Myocyte (in vitro differentiated cells): ENCODE data around the gene PEDS1. TPM values are rescaled to one million over a fixed set of nuclear protein-coding genes. Genes with fewer than 3 reads are reported as not detected.
"Not testable (repeated sequence)": the region's sequence is repeated elsewhere in the genome, so short reads cannot be mapped to it uniquely, and the experiment has no call there.

Experiments
- DNase-seq: peaks from one replicate; pipeline ENCODE4 v3.0.0-alpha.2; 2012; ENCODE audit warnings: low read depth
- total RNA-seq: library from RNA; depleted of rRNA; stranded (reverse); fragments of >200 nt; gene quantifications from 2 replicates; pipeline ENCODE4 v1.2.3, GENCODE V29; 2014

PEDS1 gene
- total RNA-seq, 1 donor from 2014 or later = 51.8 TPM

DNA sequence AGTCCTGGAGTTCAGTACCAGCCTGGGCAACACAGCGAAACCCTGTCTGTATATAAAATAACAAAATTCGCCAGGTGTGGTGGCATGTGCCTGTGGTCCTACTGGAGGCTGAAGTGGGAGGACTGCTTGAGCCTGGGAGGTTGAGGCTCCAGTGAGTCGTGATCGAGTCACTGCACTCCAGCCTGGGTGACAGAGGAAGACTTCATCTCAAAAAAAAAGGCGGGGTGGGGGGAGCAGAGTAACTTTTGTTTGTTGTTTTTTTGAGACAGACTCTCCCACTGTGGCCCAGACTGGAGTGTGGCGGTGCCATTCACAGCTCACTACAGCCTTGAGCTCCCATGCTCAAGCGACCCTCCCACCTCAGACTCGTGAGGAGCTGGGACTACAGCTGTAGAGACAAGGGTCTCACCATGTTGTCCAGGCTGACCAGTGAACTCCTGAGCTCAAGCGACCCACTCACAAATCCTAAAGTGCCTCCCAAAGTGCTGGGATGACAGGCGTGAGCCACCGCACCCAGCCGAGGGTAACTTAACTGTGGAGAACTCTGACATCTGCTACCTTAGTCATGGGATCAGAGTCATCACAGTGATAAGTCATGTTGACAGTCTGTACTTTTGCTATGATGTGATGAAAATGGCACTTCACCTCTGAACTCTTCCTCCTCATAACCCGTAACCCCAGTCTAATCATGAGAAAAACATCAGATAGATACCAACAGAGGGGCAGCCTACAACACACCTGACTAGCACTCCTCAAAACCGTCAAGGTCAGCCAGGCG lies 16.5 kb downstream of the PEDS1 start:
- no peak for DNase-seq

DNA sequence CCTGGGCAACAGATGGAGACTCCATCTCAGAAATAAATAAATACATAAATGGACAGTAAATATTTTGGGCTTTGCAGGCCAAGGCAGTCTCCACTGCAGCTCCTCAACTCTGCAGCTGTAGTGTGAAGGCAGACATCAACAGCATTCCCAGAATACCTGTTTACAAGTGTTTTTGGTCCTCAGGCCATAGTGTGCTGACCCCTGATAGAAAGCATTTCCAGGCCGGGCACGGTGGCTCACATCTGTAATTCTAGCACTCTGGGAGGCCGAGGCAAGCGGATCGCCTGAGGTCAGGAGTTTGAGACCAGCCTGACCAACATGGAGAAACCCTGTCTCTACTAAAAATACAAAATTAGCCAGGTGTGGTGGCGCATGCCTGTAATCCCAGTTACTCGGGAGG lies 18.4 kb downstream of the PEDS1 start:
- not testable (repeated sequence) for DNase-seq

DNA sequence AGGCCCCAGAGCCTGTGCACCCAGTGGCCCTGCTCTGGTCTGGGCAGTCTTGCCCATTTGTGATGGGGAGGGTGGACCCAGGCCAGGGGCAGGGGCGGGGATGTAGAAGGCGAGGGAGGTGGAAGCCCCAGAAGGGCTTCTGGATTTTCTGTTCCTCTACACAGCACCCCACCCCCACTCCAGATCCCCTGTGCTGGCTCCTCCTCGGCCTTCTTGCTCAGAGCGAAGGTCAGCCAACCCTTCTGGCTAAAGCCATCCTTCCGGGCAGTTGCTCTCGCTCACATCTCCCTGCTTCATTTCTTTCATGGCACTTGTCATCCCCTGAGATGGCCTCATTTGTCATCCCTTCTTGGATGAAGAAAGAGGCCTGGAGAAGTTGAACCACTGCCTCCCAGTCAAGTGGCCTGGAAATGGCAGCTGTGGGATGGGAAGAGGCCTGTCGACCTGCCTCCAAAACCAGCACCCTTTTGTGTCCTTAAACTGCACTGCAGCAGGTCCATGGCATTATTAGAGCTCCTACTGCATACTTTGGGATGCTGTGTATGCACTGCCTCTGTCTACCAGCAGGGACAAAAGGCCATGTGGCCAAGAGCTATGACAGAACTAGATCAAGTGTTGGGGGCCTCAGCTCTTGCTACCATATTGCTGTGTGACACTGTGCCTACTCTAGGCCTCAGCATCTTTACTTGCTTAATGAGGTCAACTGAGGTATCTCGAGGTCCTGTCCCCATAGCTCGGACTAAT lies 19.9 kb downstream of the PEDS1 start:
- no peak for DNase-seq

DNA sequence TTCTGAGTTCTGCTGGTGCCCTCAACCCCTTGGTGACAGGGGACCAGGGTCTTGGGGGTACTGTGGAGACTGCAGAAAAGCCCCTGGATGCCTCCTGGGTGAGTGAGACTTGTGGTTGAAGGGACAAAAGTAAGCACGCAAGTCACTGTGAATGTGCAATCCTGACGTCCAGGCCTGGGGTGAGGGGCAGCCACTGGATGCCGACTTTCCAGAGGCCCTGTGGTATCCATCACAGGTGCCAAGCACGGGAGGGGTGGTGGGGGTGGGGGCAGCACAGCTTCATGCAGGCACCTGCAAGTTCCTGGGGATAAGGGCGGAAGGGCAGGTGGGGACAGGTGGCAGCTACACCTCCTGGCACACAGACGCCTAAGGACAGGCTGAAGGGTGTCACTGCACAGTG lies 20.5 kb downstream of the PEDS1 start:
- DNase-seq = no peak

DNA sequence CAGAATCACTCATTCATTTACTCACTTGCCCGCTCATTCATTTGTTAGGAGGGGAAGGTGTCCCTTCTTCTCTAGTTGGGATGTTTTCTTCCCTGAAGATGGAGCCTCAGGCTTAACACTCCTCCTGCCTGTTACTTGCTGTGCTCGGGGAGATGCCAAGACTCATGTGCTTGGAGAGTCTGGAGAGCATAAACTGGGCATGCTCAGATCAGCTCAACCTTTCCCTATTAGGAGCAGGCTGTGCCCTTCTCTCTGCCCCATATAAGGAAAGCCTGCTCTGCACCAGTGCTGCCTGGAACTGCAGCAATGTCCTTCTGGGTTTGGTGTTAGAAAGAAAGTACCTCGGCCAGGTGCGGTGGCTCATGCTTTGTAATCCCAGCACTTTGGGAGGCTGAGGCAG lies 22.5 kb downstream of the PEDS1 start:
- no peak for DNase-seq

DNA sequence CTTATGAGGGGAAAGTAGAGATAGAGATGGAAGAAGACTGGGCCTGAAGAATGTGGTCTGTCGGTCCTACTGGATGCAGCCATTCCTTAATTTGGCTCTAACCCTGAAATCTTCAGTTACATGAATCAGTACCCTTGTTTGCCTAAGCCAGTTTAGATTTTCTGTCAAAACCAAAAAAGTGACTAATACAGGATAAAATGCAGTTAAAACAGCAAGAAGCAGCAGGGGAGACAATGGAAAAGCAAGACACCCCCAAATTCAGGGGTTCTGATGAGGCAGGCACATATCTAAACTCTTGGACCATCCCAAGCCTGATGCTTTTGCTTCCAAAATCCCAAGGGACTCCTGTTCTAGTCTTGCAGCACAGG lies 23.2 kb downstream of the PEDS1 start:
- DNase-seq = no peak

DNA sequence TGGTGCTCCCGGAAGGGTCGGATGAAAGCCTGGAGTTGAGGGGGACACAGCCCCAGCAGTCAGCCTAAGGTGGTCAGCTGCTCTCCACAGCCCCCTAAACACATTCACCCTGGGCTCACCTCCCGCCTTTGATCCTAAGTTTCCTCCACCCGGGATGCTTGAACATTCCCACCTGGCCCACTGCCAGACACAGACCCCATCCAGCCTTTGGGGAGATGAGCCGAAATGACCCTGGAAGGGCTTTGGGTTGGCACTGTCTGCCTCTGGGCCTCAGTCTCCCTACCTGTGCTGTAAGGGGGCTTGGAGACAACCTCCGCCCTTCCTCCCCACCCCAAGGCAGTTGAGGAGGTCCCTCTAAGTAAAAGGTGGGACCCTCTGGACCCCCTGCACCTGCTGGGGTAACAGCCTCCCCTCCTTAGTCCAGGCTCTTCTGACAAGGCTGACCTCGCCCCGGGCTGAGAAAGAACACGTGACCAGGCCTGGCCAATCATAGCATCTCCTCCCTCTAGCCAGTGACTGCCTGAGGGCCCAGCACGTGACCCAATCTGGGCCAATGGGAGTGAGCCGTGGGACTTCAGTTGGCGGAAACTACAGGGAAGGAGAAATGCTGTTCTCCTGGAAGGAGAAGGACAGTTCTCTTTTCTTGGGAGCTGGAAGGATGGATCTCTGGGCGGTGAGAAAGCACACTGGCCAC lies 23.7 kb downstream of the PEDS1 start:
- no peak for DNase-seq

DNA sequence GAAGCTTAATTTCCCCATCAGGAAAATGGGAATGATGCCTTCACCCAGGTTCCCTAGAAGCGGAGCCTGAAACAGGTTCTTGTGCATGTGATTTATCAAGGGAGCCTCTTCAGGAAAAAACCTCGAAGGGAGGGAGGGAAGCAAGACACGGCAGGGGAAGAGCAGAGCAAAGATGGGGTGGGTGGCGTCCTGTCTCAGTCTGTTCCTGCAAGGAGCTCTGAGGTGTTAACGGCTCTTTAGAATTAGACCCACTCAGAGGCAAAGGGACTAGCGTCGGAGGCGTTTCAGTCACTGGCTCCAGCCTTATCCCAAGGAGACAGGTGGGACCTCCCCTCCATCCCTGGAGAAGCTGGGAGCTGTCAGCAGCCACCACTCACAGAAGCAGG lies 25.0 kb downstream of the PEDS1 start:
- no peak for DNase-seq

DNA sequence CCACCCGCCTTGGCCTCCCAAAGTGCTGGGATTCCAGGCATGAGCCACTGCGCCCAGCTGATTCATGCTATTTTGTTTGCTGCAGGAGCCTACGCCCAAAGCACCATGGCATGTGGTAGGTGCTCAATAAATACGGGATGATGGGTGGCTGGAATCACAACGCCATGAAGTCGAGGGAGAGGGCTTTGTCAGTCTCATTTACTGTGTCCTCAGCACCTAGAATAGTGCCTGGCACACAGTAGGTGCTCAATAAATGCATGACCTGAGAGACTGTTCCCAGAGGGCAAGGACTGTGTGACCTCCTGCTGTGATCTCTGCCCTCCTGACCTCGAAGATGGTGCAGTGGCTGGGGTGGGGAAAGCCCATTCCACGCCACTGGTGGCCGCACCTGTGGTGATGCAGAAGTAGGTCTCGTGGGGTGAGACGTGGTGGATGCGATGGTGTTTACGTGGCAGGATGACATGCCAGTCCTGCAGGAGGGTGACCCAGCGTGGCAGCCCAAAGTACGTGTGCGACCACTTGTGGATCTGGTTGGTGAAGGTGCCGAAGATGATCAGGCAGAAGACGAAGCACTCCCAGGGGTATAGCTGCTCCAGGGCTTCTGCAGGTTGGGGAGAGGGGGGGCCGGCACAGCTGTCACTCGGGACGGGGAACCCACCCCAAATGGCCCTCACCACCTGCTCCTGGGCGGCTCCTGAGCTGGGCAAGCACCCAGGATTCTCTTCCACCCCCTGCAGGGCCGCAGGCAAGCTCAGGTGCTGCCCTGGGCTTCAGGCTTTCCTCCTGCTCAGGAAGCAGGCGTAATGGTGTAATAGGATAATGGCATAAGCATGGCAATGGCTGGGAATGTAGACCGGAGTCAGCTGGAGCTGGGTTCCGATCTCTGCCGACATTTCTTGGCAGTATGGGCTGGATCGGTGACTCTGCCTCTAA lies 25.7 kb downstream of the PEDS1 start:
- DNase-seq = peak; percentile 49

DNA sequence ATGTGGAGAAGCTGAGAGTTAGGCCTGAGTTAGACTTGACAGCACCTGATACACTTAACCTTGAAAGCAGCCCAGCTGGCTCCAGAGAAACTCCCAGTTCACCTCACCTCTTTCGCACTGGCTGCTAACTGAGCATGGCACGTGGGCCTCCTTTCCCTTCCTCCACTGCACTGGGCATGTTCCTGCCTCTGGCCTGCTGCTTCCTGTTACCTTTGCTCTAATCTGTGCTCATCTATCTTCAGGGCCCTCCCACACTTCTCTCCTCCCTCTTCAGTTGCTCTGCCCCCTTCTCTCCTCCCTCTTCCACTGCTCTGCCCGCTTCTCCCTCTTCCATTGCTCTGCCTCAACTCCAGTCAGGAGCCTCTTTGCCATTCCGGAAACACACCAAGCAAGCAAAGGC lies 26.9 kb downstream of the PEDS1 start:
- DNase-seq = no peak

DNA sequence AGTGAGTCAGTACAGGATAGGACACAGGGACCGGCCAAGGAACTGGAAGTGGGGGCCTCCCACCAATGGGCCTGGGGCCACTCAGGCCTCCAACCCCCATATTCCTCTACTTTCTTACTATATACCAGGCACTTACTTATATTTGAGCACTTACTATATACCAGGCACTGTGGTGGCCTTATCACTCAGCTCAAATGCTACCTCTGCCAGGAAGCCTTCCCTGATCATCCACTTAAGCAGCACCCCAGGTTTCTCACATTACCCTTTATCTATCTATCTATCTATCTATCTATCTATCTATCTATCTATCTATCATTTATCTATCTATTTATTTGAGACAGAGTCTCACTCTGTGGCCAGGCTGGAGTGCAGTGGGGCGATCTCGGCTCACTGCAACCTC lies 28.2 kb downstream of the PEDS1 start:
- no peak for DNase-seq

DNA sequence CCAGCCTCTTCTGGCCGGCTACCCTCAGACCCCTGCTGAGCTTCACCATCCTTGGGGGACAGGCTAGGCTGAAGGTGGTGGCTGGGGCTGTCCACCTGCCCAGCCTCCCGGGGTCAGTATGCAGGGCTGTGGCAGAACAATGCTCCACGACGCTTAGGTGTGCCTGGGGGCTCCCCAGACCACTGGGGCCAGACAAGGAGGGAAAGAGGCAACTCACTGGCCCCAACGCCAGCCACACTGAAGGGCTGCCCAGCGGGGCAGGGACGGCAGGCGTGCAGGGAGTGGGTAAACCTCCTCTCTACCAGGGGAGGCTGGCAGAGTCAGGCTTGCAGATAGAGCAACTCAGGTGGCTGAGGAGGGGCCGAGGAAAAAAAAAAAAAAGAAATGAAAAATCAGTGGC lies 29.0 kb downstream of the PEDS1 start:
- DNase-seq = no peak

DNA sequence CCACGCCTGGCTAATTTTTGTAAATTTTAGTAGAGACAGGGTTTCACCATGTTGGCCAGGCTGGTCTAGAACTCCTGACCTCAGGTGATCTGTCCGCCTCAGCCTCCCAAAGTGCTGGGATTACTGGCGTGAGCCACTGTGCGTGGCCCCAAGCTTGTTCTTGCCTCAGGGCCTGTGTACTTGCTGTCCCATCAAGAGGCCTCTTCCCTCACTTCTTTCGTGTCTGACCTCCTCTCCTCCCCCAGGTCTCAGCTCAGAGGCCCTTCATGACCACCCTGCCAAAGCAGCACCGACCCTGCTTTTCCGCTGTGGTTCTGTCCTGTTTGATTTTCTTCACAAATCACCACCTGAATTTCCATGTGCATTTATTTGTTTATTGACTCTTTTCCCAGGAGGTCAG lies 30.1 kb downstream of the PEDS1 start:
- DNase-seq = no peak

DNA sequence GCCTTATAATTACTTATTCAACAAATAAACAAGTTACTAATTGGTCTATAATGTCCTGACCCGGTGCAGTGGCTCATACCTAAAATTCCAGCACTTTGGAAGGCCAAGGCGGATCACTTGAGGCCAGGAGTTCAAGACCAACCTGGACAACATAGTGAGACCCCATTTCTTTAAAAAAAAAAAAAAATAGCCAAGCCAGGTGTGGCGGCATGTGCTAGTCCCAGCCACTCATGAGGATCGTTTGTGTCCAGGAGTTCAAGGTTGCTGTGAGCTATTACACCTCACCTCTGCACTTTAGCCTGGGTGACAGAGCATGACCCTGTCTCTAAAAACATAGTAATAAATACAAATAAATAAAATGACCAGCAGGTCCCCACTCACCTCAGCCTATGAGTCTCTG lies 30.8 kb downstream of the PEDS1 start:
- no peak for DNase-seq

DNA sequence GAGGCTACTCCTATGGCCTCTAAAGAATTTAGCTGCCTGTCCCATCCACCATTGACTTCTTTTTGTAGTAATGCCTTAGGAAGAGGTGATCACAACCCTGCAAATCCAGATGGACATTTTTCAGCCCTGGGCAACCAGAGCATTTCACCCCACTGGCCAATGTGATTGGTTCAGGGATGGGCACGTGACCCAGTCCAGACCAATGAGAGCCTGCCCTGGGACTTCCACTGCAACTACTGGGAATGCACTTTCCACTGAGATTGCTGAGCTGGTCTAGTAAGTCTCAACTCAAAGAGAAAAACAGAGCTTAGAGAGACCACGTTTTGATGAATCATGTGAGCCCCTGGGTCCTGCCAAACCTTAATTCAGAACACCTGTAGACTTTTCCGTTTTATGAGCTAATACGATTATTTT lies 31.7 kb downstream of the PEDS1 start:
- peak; percentile 73 for DNase-seq

DNA sequence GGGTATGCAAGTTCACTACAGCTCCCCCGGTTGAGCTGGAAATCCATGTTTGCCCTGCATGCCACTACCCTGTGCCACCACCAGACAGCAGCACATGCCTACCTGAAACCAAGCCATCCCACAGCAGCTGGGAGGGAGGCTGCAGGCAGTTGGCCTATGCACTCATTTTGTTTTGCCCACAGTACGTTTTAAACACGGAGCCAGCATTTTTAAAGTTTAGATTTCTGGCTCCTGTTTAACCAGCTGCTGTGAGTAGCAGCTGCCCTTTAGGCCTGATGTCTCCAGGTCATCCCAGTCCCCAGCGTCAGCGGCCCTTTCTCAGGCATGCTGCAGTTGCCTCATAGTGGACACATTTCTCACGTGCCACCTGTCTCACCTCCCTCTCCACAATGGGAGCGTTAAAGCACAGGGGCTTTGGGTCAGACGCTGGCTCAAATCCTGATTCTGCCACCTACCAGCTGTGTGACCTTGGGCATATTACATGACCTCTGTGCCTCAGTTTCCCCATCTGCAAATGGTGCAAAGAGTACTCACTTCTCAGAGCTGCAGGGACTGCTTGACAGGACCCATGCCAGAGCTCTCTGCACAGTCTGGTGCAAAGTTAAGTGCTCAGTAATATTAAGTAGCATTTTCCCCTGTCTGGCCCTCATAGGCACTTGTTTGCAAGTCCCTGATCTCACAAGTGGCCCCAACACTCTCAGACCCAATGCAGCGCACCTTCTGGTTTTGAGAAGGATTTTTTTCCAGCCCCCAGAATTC lies 32.4 kb downstream of the PEDS1 start:
- peak; percentile 97 for DNase-seq

DNA sequence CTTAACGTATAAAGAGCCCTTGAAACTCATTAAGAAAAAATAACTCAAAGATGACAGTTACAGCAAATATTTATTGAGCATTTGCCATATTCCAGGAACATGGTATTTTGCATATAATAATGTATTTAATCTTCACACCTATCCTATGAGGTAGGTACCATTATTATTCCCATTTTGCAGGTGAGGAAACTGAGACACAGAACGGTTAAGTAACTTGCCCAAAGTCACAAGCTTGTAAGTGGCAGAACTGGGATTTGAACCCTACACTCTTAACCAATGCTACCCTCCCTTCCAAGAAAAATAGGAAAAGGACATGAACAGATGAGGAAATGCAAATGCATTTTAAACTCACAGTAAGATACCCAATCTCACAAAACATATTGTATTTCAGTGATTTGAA lies 35.3 kb downstream of the PEDS1 start:
- no peak for DNase-seq

DNA sequence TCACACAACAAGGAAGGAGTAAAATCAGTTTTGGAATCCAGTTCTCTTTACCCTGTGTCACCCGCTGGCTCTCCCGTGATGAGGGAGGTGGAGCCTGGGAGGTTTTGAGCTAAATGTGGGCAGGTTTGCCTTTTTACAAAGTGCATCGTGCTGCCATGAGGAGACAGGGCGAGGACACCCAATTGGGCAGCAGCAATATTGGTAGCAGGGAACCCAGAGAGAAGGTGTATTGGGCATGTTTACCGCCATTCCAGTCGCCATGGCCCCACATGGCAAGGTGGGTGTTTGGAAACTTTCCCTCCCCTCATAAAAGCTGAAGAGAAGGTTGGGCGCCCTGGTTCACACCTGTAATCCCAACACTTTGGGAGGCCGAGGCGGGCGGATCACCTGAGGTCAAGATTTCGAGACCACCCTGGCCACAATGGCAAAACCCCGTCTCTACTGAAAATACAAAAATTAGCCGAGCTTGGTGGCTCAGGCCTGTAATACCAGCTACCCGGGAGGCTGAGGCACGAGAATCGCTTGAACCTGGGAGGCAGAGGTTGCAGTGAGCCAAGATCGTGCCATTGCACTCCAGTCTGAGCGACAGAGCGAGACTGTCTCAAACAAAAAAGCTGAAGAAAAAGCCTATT lies 37.0 kb downstream of the PEDS1 start:
- no peak for DNase-seq

DNA sequence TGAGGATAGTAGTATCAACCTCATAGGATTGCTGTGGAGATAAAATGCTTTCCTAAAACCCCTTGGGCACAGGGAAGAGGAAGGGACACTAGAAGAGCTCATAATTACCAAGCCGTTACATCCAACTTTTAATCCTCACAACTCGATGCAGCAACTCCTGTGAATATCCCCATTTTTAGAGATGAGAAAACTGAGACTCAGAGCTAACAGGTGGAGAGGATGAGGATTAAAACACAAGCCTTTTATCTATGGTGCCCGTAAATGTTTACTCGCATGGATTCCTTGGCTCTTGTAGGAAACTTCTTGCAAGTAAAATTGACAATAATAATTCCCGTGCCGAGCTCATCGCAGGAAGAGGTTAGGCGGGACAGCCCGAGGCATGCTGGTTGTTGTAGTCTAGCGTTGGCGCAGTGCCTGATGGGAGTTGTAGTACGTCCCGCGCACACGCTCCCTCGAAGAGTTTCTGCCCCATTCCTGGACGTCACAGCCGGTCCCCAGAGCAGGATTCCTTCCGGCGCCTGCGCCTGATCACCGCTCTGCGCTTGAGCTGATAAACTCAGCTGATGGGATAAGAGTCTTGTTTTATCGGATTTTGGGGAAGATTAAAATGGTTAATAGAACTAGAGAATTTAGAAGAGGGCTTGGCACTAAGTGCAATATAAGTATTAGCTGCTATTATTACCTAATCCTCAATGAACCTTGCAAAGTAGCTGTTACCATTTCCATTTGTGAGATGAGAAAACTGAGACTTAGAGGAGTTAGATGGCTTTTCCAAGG lies 37.7 kb downstream of the PEDS1 start:
- DNase-seq = peak; percentile 97
